ENCODE data around the gene LGR6.
"Not testable (repeated sequence)": the region's sequence is repeated elsewhere in the genome, so short reads cannot be mapped to it uniquely, and the experiment has no call there.

The LGR6 gene

GRCh38 chr1:202349206-202349928 is 155.8 kb downstream of the LGR6 start:
- DNase-seq = no peak

- DNase-seq = no peak
Measured at GRCh38 chr1:202351725-202352124, 158.1 kb downstream of the LGR6 start.

DNA sequence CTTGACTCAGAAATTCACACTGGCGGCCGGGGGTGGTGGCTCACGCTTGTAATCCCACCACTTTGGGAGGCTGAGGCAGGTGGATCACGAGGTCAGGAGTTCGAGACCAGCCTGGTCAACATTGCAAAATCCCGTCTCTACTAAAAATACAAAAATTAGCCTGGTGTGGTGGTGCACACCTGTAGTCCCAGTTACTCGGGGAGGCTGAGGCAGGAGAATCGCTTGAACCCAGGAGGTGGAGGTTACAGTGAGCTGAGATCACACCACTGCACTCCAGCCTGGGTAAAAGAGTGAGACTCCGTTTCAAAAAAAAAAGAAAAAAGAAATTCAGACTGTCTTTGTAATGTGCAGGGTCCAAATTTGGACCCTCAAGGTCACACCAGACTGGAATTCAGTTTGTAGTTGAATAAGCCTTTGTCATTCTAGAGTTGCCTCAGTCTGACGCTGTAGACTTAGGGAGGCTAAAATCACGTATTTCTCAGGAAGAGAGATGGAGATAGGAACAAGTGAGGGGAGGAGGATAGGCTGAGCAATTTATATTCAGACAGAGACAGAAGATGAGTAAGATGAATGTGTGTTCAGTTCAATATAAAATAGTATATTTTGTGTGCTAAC is 159.1 kb downstream of the LGR6 start:
- not testable (repeated sequence) for DNase-seq

GRCh38 chr1:202355944-202356553 is 162.4 kb downstream of the LGR6 start:
- no peak for DNase-seq

GRCh38 chr1:202357506-202357905 is 163.9 kb downstream of the LGR6 start:
- no peak for DNase-seq

- DNase-seq = no peak
Measured at GRCh38 chr1:202361224-202361623, 167.6 kb downstream of the LGR6 start.

DNA sequence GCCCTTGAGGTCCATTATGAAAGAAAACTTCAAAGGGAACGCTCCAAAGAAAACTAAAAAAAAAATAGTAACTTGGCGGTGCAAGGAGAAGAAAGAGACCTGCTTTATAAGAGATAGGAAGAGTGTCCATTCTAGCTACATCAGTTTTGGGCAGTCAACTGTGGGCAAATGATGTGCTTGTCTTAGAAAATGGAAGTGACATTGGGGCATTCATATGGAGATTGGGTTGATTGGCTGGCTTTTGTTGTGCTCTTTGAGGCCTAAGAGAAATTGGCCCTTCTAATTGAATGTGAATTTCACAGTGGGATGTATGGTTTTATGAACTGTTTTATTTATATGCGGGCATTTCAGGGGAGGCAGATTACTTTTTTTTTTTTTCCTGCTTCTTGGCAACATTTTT is 168.1 kb downstream of the LGR6 start:
- DNase-seq = no peak

DNA sequence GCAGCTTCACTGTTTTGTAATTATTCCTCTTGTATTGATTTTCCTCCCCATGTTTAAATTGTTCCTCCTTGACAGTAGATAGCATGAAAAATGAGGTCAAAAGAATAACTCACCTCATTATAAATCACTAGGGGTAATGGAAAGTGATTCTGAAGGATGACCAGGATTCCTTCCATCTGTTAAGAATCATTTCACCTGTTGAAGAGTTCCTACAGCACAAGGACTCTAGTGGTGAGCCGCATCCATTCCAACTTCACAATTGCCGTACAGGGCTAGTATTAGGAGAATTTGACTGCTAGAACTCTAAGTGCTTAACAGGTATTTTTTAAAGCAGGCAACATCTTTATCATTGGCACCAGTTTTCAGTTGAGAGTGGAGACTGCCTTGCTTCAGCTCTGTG is 168.6 kb downstream of the LGR6 start:
- no peak for DNase-seq

- DNase-seq = no peak
Measured at GRCh38 chr1:202365092-202365815, 171.7 kb downstream of the LGR6 start.

DNA sequence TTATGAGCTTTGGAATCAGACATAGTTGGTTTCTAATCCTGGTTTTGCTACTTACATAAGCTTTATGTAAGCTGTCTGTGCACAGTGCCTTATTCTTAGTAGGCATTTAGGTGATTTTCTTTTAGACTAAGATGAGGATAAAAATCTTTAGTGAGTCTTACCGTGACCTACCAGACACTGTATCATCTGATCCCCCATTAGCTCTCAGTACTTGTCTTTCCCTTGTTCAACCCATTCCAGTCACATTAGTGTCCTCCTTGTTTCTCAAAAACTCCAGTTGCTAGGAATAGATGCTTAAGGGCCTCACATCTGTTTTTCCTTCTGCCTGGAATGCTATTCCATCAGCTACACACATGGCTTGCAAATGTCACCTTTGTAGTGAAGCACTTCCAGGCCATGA is 173.7 kb downstream of the LGR6 start:
- DNase-seq = no peak
